Activated T-helper 2 cell treated with anti-CD3 and anti-CD28 coated beads, Interferon-gamma antibody, Interleukin-2, Interleukin-4, amounts not matched to agents 10 μg/mL and 5 μg/mL and 100 μg/mL, durations not matched to agents 14 hours and 24 hours and 36 hours (primary cell): ENCODE measurements around the gene FSIP1. TPM values are rescaled to one million over a fixed set of nuclear protein-coding genes. Genes with fewer than 3 reads are reported as not detected.

Source experiments
- DNase-seq: peaks from one replicate; pipeline ENCODE4 v3.0.0; 2021; ENCODE audit warnings: low spot score
- H3K27ac Mint-ChIP-seq: one replicate; pipeline ENCODE4 v1.8.0; 2021; ENCODE audit warnings: mixed read lengths
- H3K27me3 Mint-ChIP-seq: one replicate; pipeline ENCODE4 v1.8.0; 2021; ENCODE audit warnings: low read depth, mixed read lengths
- H3K36me3 Mint-ChIP-seq: one replicate; pipeline ENCODE4 v1.8.0; 2021; ENCODE audit warnings: low read depth, mixed read lengths
- H3K4me1 Mint-ChIP-seq: one replicate; pipeline ENCODE4 v1.8.0; 2021; ENCODE audit warnings: low read depth, mixed read lengths
- H3K4me3 Mint-ChIP-seq: one replicate; pipeline ENCODE4 v1.8.0; 2021; ENCODE audit warnings: low read depth, mild to moderate bottlenecking, moderate library complexity, mixed read lengths
- H3K9me3 Mint-ChIP-seq: one replicate; pipeline ENCODE4 v1.8.0; 2021; ENCODE audit warnings: mixed read lengths
- intact Hi-C: fragments of 100-400 bp; cut with micrococcal nuclease; formaldehyde crosslinking; loops from one replicate; pipeline ENCODE4 v1.15.1; 2023
- total RNA-seq: library from RNA; stranded (reverse); gene quantifications from 2 replicates; pipeline ENCODE4 v1.2.3, GENCODE V29; 2022

The FSIP1 gene
- total RNA-seq, 1 donor from 2014 or later: 0.14 TPM

DNA sequence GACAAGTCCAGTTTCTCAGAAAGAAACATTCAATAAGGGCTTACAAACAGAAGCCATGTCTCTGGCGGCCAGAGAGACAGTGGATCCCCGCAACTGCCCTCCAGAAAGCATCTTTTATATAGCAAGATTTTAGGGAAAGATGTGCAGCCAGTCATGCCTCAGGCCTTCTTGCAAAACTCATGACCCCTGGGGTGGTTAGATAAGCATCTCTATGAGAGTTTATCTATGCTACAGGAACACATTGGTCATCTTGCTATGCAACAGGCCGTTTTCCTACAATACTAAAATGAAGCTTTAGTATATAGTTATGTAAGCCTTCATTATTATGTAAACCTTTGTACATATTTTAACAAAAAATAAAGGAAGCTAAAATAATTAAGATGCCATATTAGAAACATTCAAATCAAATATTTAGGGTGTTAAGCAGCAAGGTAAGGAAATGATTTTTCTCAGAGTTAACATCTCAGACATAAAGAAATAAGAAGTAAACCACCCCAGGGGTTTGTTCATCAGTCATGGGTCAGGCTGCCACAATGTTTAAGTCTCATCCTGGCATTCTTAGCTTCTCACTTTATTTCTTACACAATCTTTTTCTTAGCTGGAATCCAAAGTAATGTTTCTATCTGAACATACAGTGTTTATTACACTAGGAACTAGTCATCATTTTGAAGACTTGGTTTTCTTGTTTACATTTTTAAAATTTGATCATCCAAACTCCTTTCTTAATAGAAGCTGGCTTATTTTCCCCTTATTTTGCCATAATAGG lies 6.3 kb upstream of the FSIP1 start:
- H3K36me3 Mint-ChIP-seq: no peaks in the 10 kb centered on the region
- peak overlapping the region; percentile 21 for H3K27ac Mint-ChIP-seq
- no peak for DNase-seq
- no peak overlapping the region for H3K4me3 Mint-ChIP-seq
- peaks cover 7% of the 10 kb centered on the region for H3K27me3 Mint-ChIP-seq
- H3K4me1 Mint-ChIP-seq: peaks cover 40% of the 10 kb centered on the region
- intact Hi-C loops: loop anchor here (1.0 to 5.0 kb wide), 4 partner anchors 178 to 485 kb away; partner anchors contain the start of genes BMF and SRP14
- no peaks in the 10 kb centered on the region for H3K9me3 Mint-ChIP-seq

DNA sequence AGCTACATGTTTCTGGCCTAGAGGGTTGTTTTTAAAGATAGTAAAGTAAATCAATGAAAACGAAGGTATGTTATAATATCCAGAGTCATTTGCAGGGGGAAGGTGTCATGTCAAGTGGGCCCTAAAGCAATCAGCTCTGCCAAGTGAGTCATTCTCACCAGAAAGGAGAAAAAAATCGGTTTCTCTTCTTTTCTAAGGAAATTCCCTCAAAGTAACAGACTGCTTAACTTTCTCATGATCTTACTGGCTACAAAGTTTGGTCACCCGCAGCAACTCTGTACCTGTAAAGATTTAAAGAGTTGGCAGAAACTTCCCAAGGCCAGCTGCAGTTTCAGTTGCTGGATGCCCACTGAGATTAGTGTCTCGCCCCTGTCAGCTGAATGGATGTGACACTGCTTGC lies 5.5 kb upstream of the FSIP1 start:
- no peaks in the 10 kb centered on the region for H3K9me3 Mint-ChIP-seq
- H3K4me3 Mint-ChIP-seq: no peak overlapping the region
- peaks cover 6% of the 10 kb centered on the region for H3K27me3 Mint-ChIP-seq
- intact Hi-C loops: loop anchor here (1.0 to 5.0 kb wide), 4 partner anchors 179 to 486 kb away; partner anchors contain the start of genes BMF and SRP14
- DNase-seq: no peak
- H3K36me3 Mint-ChIP-seq: no peaks in the 10 kb centered on the region
- peaks cover 46% of the 10 kb centered on the region for H3K4me1 Mint-ChIP-seq
- no peak overlapping the region for H3K27ac Mint-ChIP-seq

DNA sequence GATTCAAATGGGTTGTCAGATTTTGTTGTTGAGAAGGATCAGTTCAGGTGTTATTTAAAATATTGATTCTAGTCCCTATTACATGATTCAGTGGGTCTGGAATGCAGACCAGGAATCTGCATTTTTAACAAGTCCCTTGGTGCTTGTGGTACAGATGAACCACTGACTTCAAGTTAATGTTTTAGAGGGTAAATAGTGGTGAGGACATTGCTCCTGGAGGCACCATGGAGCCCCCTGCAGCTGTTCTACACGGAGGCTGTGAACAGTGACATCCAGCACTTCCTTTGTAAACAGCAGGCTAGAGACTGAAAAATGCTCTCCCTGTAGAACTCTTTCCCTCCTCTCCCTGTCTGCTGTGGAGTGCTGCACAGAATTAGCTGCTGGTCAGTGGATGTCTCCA lies 4.8 kb upstream of the FSIP1 start:
- DNase-seq: no peak
- H3K4me3 Mint-ChIP-seq: no peak overlapping the region
- no peaks in the 10 kb centered on the region for H3K36me3 Mint-ChIP-seq

DNA sequence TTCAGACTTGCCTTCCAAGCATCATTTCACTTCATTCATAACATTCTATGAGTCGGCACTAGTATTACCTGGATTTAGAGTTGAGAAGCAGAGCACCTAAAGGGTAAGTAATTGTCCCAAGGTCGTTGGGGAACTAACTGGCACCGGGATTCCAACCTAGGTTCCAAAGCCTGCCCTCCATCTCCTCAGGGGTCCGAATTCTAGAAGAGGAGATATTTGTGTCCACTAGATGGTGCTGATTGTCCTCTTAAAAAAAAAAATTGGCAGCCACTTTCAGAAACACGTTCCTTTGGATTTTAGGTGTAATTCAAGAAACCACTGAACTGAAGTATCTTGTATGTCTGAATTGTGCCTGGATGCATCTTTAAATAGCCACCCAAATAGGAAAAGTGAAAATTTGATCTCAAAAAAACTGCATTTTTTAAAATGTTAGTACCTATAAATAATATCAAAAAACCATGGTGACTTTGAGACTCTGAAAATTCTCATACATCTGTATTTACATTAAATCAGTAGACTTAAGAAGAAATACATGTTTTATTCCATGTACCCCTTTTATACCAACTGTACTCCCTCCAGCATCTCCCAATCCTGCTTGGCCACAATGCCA lies 3.9 kb upstream of the FSIP1 start:
- no peaks in the 10 kb centered on the region for H3K36me3 Mint-ChIP-seq
- H3K4me3 Mint-ChIP-seq: no peak overlapping the region
- no peak for DNase-seq
- intact Hi-C loops: loop anchor here (1.0 to 5.0 kb wide), 4 partner anchors 89 to 321 kb away; partner anchors contain the start of genes BMF and SRP14
- peaks cover 49% of the 10 kb centered on the region for H3K4me1 Mint-ChIP-seq
- H3K27ac Mint-ChIP-seq: no peak overlapping the region
- H3K9me3 Mint-ChIP-seq: no peaks in the 10 kb centered on the region
- H3K27me3 Mint-ChIP-seq: no peaks in the 10 kb centered on the region

More for the DNA sequence above, 4.8 kb upstream of the FSIP1 start:
- intact Hi-C loops: loop anchor here (5.0 kb wide), 3 partner anchors 180 to 320 kb away; partner anchors contain the start of genes BMF and SRP14
- H3K27me3 Mint-ChIP-seq: peaks cover under 1% of the 10 kb centered on the region
- no peaks in the 10 kb centered on the region for H3K9me3 Mint-ChIP-seq
- peaks cover 44% of the 10 kb centered on the region for H3K4me1 Mint-ChIP-seq
- no peak overlapping the region for H3K27ac Mint-ChIP-seq

- intact Hi-C loops: loop anchor here (1.0 to 5.0 kb wide), 4 partner anchors 89 to 321 kb away; partner anchors contain the start of genes BMF and SRP14
- Mint-ChIP-seq H3K4me1 (peaks cover 50% of the 10 kb centered on the region), H3K27ac (no peak overlapping the region), H3K4me3 (no peak overlapping the region), H3K36me3 (no peaks in the 10 kb centered on the region), H3K27me3 (no peaks in the 10 kb centered on the region), H3K9me3 (no peaks in the 10 kb centered on the region)
- no peak for DNase-seq
Observed at GRCh38 chr15:39785841-39786240, 3.2 kb upstream of the FSIP1 start.

- Mint-ChIP-seq H3K4me3 (no peak overlapping the region), H3K4me1 (peaks cover 50% of the 10 kb centered on the region), H3K36me3 (no peaks in the 10 kb centered on the region), H3K9me3 (no peaks in the 10 kb centered on the region), H3K27me3 (no peaks in the 10 kb centered on the region), H3K27ac (no peak overlapping the region)
- intact Hi-C loops: loop anchor here (5.0 kb wide), 3 partner anchors 182 to 322 kb away; partner anchors contain the start of genes BMF and SRP14
- DNase-seq: no peak
Observed at GRCh38 chr15:39785139-39785538, 2.5 kb upstream of the FSIP1 start.

- intact Hi-C loops: loop anchor here (5.0 kb wide), 5 partner anchors 148 to 323 kb away; partner anchors contain the start of genes BMF, EIF2AK4 and SRP14
- peaks cover 50% of the 10 kb centered on the region for H3K4me1 Mint-ChIP-seq
- no peaks in the 10 kb centered on the region for H3K27me3 Mint-ChIP-seq
- H3K4me3 Mint-ChIP-seq: peak overlapping the region; percentile 5
- no peak overlapping the region for H3K27ac Mint-ChIP-seq
- H3K36me3 Mint-ChIP-seq: no peaks in the 10 kb centered on the region
- no peak for DNase-seq
- H3K9me3 Mint-ChIP-seq: no peaks in the 10 kb centered on the region
Observed at GRCh38 chr15:39784638-39785037, 2.0 kb upstream of the FSIP1 start.

DNA sequence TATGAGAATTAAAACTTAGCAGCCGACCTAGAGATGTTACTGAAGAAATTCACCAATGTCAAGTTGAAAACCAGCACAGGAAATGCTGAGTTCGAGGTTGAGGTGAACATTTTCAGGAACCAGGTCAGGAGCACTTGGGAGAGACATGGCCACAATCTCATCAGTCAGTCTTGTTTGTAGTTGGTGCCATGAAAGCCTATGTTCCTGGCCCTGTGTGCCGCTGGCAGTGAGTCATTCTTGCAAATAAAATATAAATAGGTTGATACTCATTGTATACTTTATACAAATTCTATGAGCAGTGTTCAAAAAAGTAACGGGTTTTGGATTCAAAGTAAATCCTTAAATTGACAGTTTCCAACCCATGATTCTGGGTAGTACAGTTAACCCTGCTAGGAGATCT lies 1.5 kb upstream of the FSIP1 start:
- no peak overlapping the region for H3K27ac Mint-ChIP-seq
- peaks cover 47% of the 10 kb centered on the region for H3K4me1 Mint-ChIP-seq
- no peaks in the 10 kb centered on the region for H3K36me3 Mint-ChIP-seq
- intact Hi-C loops: loop anchor here (5.0 kb wide), 2 partner anchors 148 to 162 kb away; partner anchors contain the start of gene EIF2AK4
- peak overlapping the region; percentile 81 for H3K4me3 Mint-ChIP-seq
- H3K27me3 Mint-ChIP-seq: no peaks in the 10 kb centered on the region
- no peaks in the 10 kb centered on the region for H3K9me3 Mint-ChIP-seq
- DNase-seq: no peak

- Mint-ChIP-seq H3K4me1 (peaks cover 40% of the 10 kb centered on the region), H3K36me3 (no peaks in the 10 kb centered on the region)
Observed at GRCh38 chr15:39783244-39783820, 691 bp upstream of the FSIP1 start.

DNA sequence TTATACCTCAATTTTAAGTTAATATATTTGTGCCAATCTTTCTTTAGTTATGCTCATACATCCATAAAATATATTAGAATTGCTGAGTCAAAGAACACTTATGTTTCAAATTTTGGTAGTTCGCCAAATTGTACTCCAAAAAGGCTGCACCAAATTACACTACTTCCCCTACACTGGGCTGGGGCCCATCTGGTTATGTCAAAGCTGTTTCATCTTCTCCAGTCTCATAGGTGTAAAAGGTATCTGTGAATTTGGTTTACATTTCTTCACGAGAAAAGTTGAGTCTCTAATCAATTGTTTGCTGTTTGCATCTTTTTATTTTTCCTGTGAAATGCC lies 706 bp downstream of the FSIP1 start:
- no peaks in the 10 kb centered on the region for H3K36me3 Mint-ChIP-seq
- no peak for DNase-seq
- H3K4me3 Mint-ChIP-seq: peak overlapping the region; percentile 81
- no peaks in the 10 kb centered on the region for H3K9me3 Mint-ChIP-seq
- H3K27ac Mint-ChIP-seq: peak overlapping the region; percentile 67
- H3K27me3 Mint-ChIP-seq: peaks cover 11% of the 10 kb centered on the region
- intact Hi-C loops: loop anchor here (5.0 kb wide), 2 partner anchors 150 to 160 kb away; partner anchors contain the start of gene EIF2AK4
- H3K4me1 Mint-ChIP-seq: peaks cover 35% of the 10 kb centered on the region

More at GRCh38 chr15:39783244-39783820, 691 bp upstream of the FSIP1 start:
- Mint-ChIP-seq H3K27ac (peak overlapping the region; percentile 67), H3K4me3 (peak overlapping the region; percentile 81), H3K9me3 (no peaks in the 10 kb centered on the region), H3K27me3 (peaks cover 2% of the 10 kb centered on the region)
- DNase-seq: no peak
- intact Hi-C loops: loop anchor here (5.0 kb wide), 2 partner anchors 149 to 161 kb away; partner anchors contain the start of gene EIF2AK4

GRCh38 chr15:39781147-39781966 lies 1.3 kb downstream of the FSIP1 start:
- peaks cover 11% of the 10 kb centered on the region for H3K27me3 Mint-ChIP-seq
- intact Hi-C loops: loop anchor here (5.0 kb wide), 2 partner anchors 151 to 159 kb away; partner anchors contain the start of gene EIF2AK4
- no peaks in the 10 kb centered on the region for H3K9me3 Mint-ChIP-seq
- no peaks in the 10 kb centered on the region for H3K36me3 Mint-ChIP-seq
- no peak overlapping the region for H3K27ac Mint-ChIP-seq
- no peak for DNase-seq
- peak overlapping the region; percentile 45 for H3K4me3 Mint-ChIP-seq
- H3K4me1 Mint-ChIP-seq: peaks cover 30% of the 10 kb centered on the region

- no peak overlapping the region for H3K27ac Mint-ChIP-seq
- intact Hi-C loops: no loop called here
- peaks cover 13% of the 10 kb centered on the region for H3K27me3 Mint-ChIP-seq
- no peak overlapping the region for H3K4me3 Mint-ChIP-seq
- no peak for DNase-seq
- peaks cover 27% of the 10 kb centered on the region for H3K4me1 Mint-ChIP-seq
- no peaks in the 10 kb centered on the region for H3K36me3 Mint-ChIP-seq
- H3K9me3 Mint-ChIP-seq: no peaks in the 10 kb centered on the region
Observed at GRCh38 chr15:39778021-39778420, 4.6 kb downstream of the FSIP1 start.
